Cerebellar nuclear complex (tissue), 1 donor: ENCODE measurements around the gene CALN1.
"Not testable (repeated sequence)": the region's sequence is repeated elsewhere in the genome, so short reads cannot be mapped to it uniquely, and the experiment has no call there.

Experiments
- DNase-seq, 2 experiments: peaks; one replicate each; lab custom pipeline; 2025; lab: John Stamatoyannopoulos, UW

Gene CALN1

GRCh38 chr7:71867626-71868025 lies 544.5 kb downstream of the CALN1 start:
- DNase-seq = no peak

GRCh38 chr7:71865172-71865571 lies 547.0 kb downstream of the CALN1 start:
- DNase-seq = no peak

GRCh38 chr7:71864130-71864529 lies 548.0 kb downstream of the CALN1 start:
- no peak for DNase-seq

- no peak for DNase-seq
These were observed 551.6 kb downstream of the CALN1 start for GRCh38 chr7:71860572-71860971.

GRCh38 chr7:71857338-71857737 lies 554.8 kb downstream of the CALN1 start:
- no peak for DNase-seq

GRCh38 chr7:71854546-71855397 lies 557.4 kb downstream of the CALN1 start:
- no peak for DNase-seq

- DNase-seq = no peak
These were observed 560.2 kb downstream of the CALN1 start for GRCh38 chr7:71851776-71852498.

- DNase-seq = no peak
These were observed 566.0 kb downstream of the CALN1 start for GRCh38 chr7:71846160-71846559.

- DNase-seq = peak in 1 of 2 experiments; percentile 35
These were observed 568.5 kb downstream of the CALN1 start for GRCh38 chr7:71843676-71844075.

GRCh38 chr7:71842786-71843185 lies 569.4 kb downstream of the CALN1 start:
- DNase-seq = no peak

- no peak for DNase-seq
These were observed 569.8 kb downstream of the CALN1 start for GRCh38 chr7:71842381-71842780.

- DNase-seq = no peak
These were observed 577.1 kb downstream of the CALN1 start for GRCh38 chr7:71835056-71835455.

- DNase-seq = no peak
These were observed 582.6 kb downstream of the CALN1 start for GRCh38 chr7:71829515-71829914.

GRCh38 chr7:71828361-71828760 lies 583.8 kb downstream of the CALN1 start:
- DNase-seq = no peak

GRCh38 chr7:71826141-71826540 lies 586.0 kb downstream of the CALN1 start:
- no peak for DNase-seq

- no peak for DNase-seq
These were observed 588.0 kb downstream of the CALN1 start for GRCh38 chr7:71824006-71824760.

- not testable (repeated sequence) for DNase-seq
These were observed 589.7 kb downstream of the CALN1 start for GRCh38 chr7:71822406-71822805.

GRCh38 chr7:71817916-71818315 lies 594.2 kb downstream of the CALN1 start:
- no peak for DNase-seq

- DNase-seq = no peak
These were observed 604.0 kb downstream of the CALN1 start for GRCh38 chr7:71808115-71808514.

GRCh38 chr7:71804256-71804655 lies 607.9 kb downstream of the CALN1 start:
- DNase-seq = no peak

GRCh38 chr7:71801976-71802375 lies 610.2 kb downstream of the CALN1 start:
- DNase-seq = no peak

GRCh38 chr7:71800321-71800720 lies 611.8 kb downstream of the CALN1 start:
- no peak for DNase-seq

GRCh38 chr7:71795410-71795809 lies 616.7 kb downstream of the CALN1 start:
- no peak for DNase-seq
